Measurements from ENCODE around the gene MAGEA10. TPM values are rescaled to one million over a fixed set of nuclear protein-coding genes. Genes with fewer than 3 reads are reported as not detected.
"Not testable (repeated sequence)": the region's sequence is repeated elsewhere in the genome, so short reads cannot be mapped to it uniquely, and the experiment has no call there.

MAGEA10 gene
- total and polyA plus RNA-seq, 2 experiments from 2014 or later = not detected

DNA sequence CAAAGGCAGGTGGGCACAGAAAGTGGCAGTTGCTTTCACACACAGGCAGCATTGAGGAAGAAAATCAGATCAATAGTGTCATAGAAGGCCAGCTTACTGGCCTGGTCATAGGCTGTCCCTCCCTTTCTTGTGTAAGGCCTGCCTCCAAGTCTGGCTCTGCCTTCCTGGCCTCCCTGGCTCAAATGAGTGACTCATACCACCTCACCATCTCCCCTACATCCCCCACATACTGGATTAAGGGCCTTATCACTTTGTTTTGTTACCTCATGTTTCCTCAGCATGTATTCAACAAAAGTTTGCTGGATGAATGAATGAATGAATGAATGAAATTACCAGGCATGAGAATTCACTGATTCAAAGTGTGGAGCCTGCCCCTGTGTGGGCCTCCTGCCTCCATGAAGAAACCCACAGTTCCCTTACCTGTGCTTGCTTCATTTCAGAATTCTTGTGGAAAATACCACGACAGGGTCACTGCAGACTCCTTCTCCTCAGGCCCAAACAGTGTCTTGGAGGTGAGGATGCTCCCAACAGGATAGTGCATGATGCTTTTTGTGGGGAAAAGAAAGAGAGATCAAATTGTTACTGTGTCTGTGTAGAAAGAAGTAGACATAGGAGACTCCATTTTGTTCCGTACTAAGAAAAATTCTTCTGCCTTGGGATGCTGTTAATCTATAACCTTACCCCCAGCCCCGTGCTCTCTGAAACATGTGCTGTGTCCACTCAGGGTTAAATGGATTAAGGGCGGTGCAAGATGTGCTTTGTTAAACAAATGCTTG is 9.1 kb downstream of the MAGEA10 start:
- not testable (repeated sequence) for H3K9me3 Mint-ChIP-seq; H3K9me2 ChIP-seq (ENCODE audit: insufficient read depth); H3K4me3 Mint-ChIP-seq; H3K79me2 ChIP-seq (replicated peaks; ENCODE audit: insufficient read depth); H3K4me1 ChIP-seq (ENCODE audit: insufficient read depth); H3K27ac ChIP-seq (ENCODE audit: low read depth); H3K4me2 ChIP-seq; H3K27me3 ChIP-seq (ENCODE audit: insufficient read depth); H3K36me3 Mint-ChIP-seq (ENCODE audit: low read depth); H3K4me1 Mint-ChIP-seq; H4K20me1 ChIP-seq (replicated peaks; ENCODE audit: insufficient read depth); DNase-seq (ENCODE audit: low spot score); H3K4me3 ChIP-seq; H3F3A ChIP-seq (replicated peaks; ENCODE audit: low read depth); H2AFZ ChIP-seq; ATAC-seq; H3K36me3 ChIP-seq (ENCODE audit: insufficient read depth); H3K27me3 Mint-ChIP-seq (ENCODE audit: insufficient read depth, low read depth, poor library complexity); H3K27ac Mint-ChIP-seq

DNA sequence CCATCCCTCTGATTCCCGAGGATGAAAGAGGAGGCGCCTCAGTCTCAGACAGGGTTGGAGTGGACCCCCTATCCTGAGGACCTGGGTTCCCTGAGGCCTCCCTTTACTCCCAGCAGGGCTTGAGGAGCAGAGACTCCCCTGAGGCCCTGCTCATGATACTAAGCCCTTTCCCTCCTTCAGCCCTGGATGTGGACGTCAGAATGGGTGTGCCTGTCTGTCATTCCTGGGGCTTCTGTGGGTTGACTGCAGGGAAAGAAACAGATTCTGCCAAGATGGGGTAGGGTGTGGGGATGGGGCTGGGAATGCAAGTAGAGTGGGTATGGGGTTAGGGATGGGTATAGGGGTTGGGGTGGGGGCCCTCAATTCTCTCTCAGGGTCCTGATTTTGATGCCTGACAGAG is 21.1 kb downstream of the MAGEA10 start:
- Histone ChIP-seq H3K27ac (ENCODE audit: low read depth) (no peak overlapping the region), H3K36me3 (ENCODE audit: insufficient read depth) (no peaks in the 10 kb centered on the region), H2AFZ (no peak overlapping the region), H4K20me1 (replicated peaks; ENCODE audit: insufficient read depth) (no peaks in the 10 kb centered on the region), H3F3A (replicated peaks; ENCODE audit: low read depth) (no peaks in the 10 kb centered on the region), H3K4me3 (no peak overlapping the region), H3K4me2 (no peak overlapping the region), H3K4me1 (ENCODE audit: insufficient read depth) (no peaks in the 10 kb centered on the region), H3K79me2 (replicated peaks; ENCODE audit: insufficient read depth) (no peaks in the 10 kb centered on the region), H3K9me2 (ENCODE audit: insufficient read depth) (no peaks in the 10 kb centered on the region), H3K27me3 (ENCODE audit: insufficient read depth) (no peaks in the 10 kb centered on the region)
- Mint-ChIP-seq H3K27ac (no peak overlapping the region), H3K4me1 (no peaks in the 10 kb centered on the region), H3K36me3 (ENCODE audit: low read depth) (no peaks in the 10 kb centered on the region), H3K9me3 (no peaks in the 10 kb centered on the region), H3K27me3 (ENCODE audit: insufficient read depth, low read depth, poor library complexity) (peaks cover under 1% of the 10 kb centered on the region), H3K4me3 (no peak overlapping the region)
- ATAC-seq (no peak), DNase-seq (ENCODE audit: low spot score) (no peak)
- TF ChIP-seq CTCF (conservative IDR thresholded peaks at IDR 0.05; ENCODE audit: low read depth in 2 of 2) (no peak), EZH2 (IDR thresholded peaks at IDR 0.05; ENCODE audit: low read depth, unreplicated experiment) (no peak), JUNB (IDR thresholded peaks at IDR 0.05; ENCODE audit: unreplicated experiment) (no peak), ZNF331 (CRISPR knock-in tag; IDR thresholded peaks at IDR 0.05; ENCODE audit: low read depth) (no peak), NANOG (IDR thresholded peaks at IDR 0.05; ENCODE audit: borderline replicate concordance) (no peak), CREB1 (CRISPR knock-in tag; IDR thresholded peaks at IDR 0.05; ENCODE audit: low read depth) (no peak), STAT1 (IDR thresholded peaks at IDR 0.05; ENCODE audit: unreplicated experiment) (no peak), EZH2phosphoT487 (IDR thresholded peaks at IDR 0.05; ENCODE audit: unreplicated experiment) (no peak), POLR2AphosphoS5 (IDR thresholded peaks at IDR 0.05; ENCODE audit: low read depth) (no peak), ZNF114 (CRISPR knock-in tag; IDR thresholded peaks at IDR 0.05) (no peak)
- TF ChIP-seq, protein P1, sequence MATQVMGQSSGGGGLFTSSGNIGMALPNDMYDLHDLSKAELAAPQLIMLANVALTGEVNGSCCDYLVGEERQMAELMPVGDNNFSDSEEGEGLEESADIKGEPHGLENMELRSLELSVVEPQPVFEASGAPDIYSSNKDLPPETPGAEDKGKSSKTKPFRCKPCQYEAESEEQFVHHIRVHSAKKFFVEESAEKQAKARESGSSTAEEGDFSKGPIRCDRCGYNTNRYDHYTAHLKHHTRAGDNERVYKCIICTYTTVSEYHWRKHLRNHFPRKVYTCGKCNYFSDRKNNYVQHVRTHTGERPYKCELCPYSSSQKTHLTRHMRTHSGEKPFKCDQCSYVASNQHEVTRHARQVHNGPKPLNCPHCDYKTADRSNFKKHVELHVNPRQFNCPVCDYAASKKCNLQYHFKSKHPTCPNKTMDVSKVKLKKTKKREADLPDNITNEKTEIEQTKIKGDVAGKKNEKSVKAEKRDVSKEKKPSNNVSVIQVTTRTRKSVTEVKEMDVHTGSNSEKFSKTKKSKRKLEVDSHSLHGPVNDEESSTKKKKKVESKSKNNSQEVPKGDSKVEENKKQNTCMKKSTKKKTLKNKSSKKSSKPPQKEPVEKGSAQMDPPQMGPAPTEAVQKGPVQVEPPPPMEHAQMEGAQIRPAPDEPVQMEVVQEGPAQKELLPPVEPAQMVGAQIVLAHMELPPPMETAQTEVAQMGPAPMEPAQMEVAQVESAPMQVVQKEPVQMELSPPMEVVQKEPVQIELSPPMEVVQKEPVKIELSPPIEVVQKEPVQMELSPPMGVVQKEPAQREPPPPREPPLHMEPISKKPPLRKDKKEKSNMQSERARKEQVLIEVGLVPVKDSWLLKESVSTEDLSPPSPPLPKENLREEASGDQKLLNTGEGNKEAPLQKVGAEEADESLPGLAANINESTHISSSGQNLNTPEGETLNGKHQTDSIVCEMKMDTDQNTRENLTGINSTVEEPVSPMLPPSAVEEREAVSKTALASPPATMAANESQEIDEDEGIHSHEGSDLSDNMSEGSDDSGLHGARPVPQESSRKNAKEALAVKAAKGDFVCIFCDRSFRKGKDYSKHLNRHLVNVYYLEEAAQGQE (IDR thresholded peaks at IDR 0.05; ENCODE audit: unreplicated experiment) = no peak
- TF ChIP-seq, protein P2, sequence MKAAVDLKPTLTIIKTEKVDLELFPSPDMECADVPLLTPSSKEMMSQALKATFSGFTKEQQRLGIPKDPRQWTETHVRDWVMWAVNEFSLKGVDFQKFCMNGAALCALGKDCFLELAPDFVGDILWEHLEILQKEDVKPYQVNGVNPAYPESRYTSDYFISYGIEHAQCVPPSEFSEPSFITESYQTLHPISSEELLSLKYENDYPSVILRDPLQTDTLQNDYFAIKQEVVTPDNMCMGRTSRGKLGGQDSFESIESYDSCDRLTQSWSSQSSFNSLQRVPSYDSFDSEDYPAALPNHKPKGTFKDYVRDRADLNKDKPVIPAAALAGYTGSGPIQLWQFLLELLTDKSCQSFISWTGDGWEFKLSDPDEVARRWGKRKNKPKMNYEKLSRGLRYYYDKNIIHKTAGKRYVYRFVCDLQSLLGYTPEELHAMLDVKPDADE (IDR thresholded peaks at IDR 0.05) = no peak

All from GM23338 (cell line).